Adrenal gland (tissue), 19 donors: Measurements from ENCODE around the gene KIFBP. TPM values are rescaled to one million over a fixed set of nuclear protein-coding genes. Genes with fewer than 3 reads are reported as not detected.
"Not testable (repeated sequence)": the region's sequence is repeated elsewhere in the genome, so short reads cannot be mapped to it uniquely, and the experiment has no call there.

Source experiments
- DNase-seq, 7 donors: peaks; one replicate each; pipeline ENCODE4 v3.0.0-alpha.2; 2019 to 2020
- H3K27ac ChIP-seq, 5 donors: fragments of 200-600 bp; sonication (generic) in 4 of 5; 1 replicate in 3 of 5; 2 replicates in 2 of 5; pipeline versions ENCODE4 v1.5.1 to v1.8.0; 2016 to 2020; ENCODE audit warnings: mild to moderate bottlenecking in 1 of 5
- H3K27me3 ChIP-seq: fragments of 200-600 bp; 2 replicates; pipeline ENCODE4 v1.8.0; 2021
- H3K36me3 ChIP-seq, 2 donors: fragments of 200-600 bp; replicated peaks in 1 of 2; 1 replicate in 1 of 2; 2 replicates in 1 of 2; pipeline versions ENCODE4 v1.5.1 to v1.8.0; 2018 to 2022
- H3K4me1 ChIP-seq, 2 donors: fragments of 200-600 bp; replicated peaks in 1 of 2; 1 replicate in 1 of 2; 2 replicates in 1 of 2; pipeline versions ENCODE4 v1.5.1 to v1.8.0; 2018 to 2021
- H3K4me3 ChIP-seq, 4 donors: fragments of 200-600 bp; sonication (generic) in 3 of 4; one replicate each; pipeline ENCODE4 v1.5.1; 2016 to 2018
- H3K9me3 ChIP-seq, 3 donors: fragments of 200-600 bp; sonication (generic) in 1 of 3; replicated peaks in 1 of 3; 1 replicate in 2 of 3; 2 replicates in 1 of 3; pipeline versions ENCODE4 v1.5.1 to v1.8.0; 2016 to 2021
- POLR2A ChIP-seq, 2 donors: fragments of 450-650 bp; IDR thresholded peaks; one replicate each; pipeline ENCODE4 v1.6.1; 2017; ENCODE audit warnings: antibody characterized with exemption in 2 of 2, mild to moderate bottlenecking in 2 of 2, moderate library complexity in 1 of 2
- WGBS, 4 donors: extraction: QIAGEN DNeasy Blood & Tissue Kit in 2 of 4; methylation state at CpG; one replicate each; pipeline versions ENCODE4 v1.1.5 to v1.1.7; 2013 to 2017; 5-methylcytosine and 5-hydroxymethylcytosine counted together
- intact Hi-C, 2 donors: fragments of 100-400 bp; cut with DNase I; formaldehyde crosslinking; loops; one replicate each; pipeline versions ENCODE4 v1.14.1 to v1.15.0; 2022 to 2023
- long read RNA-seq, 10 donors: library from polyadenylated mRNA in 3 of 10; unstranded in 2 of 10; stranded (forward) in 1 of 10; transcript quantifications; one replicate each; pipeline ENCODE4 v2.0.0 and lab custom pipeline, GENCODE V29; 2021 to 2026
- polyA plus RNA-seq, 3 donors: library from polyadenylated mRNA; stranded (reverse); fragments of 200-250 nt in 2 of 3; fragments of 350-450 nt in 1 of 3; fragmentation: Illumina TruSeq in 1 of 3; extraction: RNeasy Lipid Tissue Mini Kit (QIAGEN cat#74804) in 1 of 3; gene quantifications; one replicate each; pipeline ENCODE4 v1.2.3, GENCODE V29; 2013 to 2014
- total RNA-seq, 9 donors: library from RNA; depleted of rRNA in 4 of 9; stranded (reverse); fragments of >200 nt in 4 of 9; fragments of 120-200 nt in 1 of 9; fragmentation: NEBNext Ultra II Directional in 1 of 9; extraction: Animal tissue kit (Norgen Biotek cat#: 25700) in 1 of 9; gene quantifications; one replicate each; pipeline versions ENCODE4 v1.1.0 to v1.2.4, GENCODE V29; 2013 to 2023
- TF ChIP-seq, protein P1 (sequence below), 6 experiments: fragments of 450-650 bp in 4 of 6; fragments of 200-600 bp in 2 of 6; sonication (generic) in 1 of 6; IDR thresholded peaks; 1 replicate in 5 of 6; 2 replicates in 1 of 6; pipeline versions ENCODE4 v1.5.1 to v1.8.0; 2016 to 2021; ENCODE audit warnings: antibody characterized with exemption in 6 of 6, mild to moderate bottlenecking in 2 of 6, moderate library complexity in 1 of 6
- donor health status: healthy with polysubstance abuse.
- donor health status: Bipolar disorder and iron deficiency.
- donor health status: DM: yes; HTN: yes; CAD: no.
- donor health status: DM: no; HTN: no; CAD: no.
- donor health status: DM: no; HTN: no; CAD: no.
- donor health status: DM: yes; HTN: yes; CAD: no.

KIFBP gene, protein sequence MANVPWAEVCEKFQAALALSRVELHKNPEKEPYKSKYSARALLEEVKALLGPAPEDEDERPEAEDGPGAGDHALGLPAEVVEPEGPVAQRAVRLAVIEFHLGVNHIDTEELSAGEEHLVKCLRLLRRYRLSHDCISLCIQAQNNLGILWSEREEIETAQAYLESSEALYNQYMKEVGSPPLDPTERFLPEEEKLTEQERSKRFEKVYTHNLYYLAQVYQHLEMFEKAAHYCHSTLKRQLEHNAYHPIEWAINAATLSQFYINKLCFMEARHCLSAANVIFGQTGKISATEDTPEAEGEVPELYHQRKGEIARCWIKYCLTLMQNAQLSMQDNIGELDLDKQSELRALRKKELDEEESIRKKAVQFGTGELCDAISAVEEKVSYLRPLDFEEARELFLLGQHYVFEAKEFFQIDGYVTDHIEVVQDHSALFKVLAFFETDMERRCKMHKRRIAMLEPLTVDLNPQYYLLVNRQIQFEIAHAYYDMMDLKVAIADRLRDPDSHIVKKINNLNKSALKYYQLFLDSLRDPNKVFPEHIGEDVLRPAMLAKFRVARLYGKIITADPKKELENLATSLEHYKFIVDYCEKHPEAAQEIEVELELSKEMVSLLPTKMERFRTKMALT
- 10 to 100 TPM; 28.4 to 76.2 (median 42.7) TPM for total RNA-seq
- 10 to 100 TPM; 15.1 to 60.4 (median 16.2) TPM for polyA plus RNA-seq
- long read RNA-seq, donor 1, transcript KIF1BP-201 (7 exons, 2,544 nt) = major isoform, 18 of 18 reads
- long read RNA-seq, donor 1, partial matches to known transcripts = 0 of 18 reads
- long read RNA-seq, donor 1, other reads (novel, unspliced or antisense) = 0 of 18 reads
- long read RNA-seq, donor 2, transcript KIF1BP-201 (7 exons, 2,544 nt) = major isoform, 6 of 9 reads
- long read RNA-seq, donor 2, partial matches to known transcripts = 0 of 9 reads
- long read RNA-seq, donor 2, other reads (novel, unspliced or antisense) = 0 of 9 reads
- long read RNA-seq, donor 3, transcript KIF1BP-201 (7 exons, 2,544 nt) = major isoform, 12 of 14 reads
- long read RNA-seq, donor 3, partial matches to known transcripts = 0 of 14 reads
- long read RNA-seq, donor 3, other reads (novel, unspliced or antisense) = 0 of 14 reads
- long read RNA-seq, donor 4, transcript KIF1BP-201 (7 exons, 2,544 nt) = major isoform, 35 of 41 reads
- long read RNA-seq, donor 4, partial matches to known transcripts = 1 of 41 reads
- long read RNA-seq, donor 4, other reads (novel, unspliced or antisense) = 2 of 41 reads
- long read RNA-seq, donor 5, transcript KIF1BP-201 (7 exons, 2,544 nt) = major isoform, 87 of 90 reads
- long read RNA-seq, donor 5, partial matches to known transcripts = 0 of 90 reads
- long read RNA-seq, donor 5, other reads (novel, unspliced or antisense) = 0 of 90 reads
- long read RNA-seq, donor 6, transcript KIF1BP-201 (7 exons, 2,544 nt) = major isoform, 23 of 28 reads
- long read RNA-seq, donor 6, partial matches to known transcripts = 3 of 28 reads
- long read RNA-seq, donor 6, other reads (novel, unspliced or antisense) = 0 of 28 reads
- long read RNA-seq, donor 7, transcript KIF1BP-201 (7 exons, 2,544 nt) = major isoform, 9 of 10 reads
- long read RNA-seq, donor 7, partial matches to known transcripts = 0 of 10 reads
- long read RNA-seq, donor 7, other reads (novel, unspliced or antisense) = 0 of 10 reads
- long read RNA-seq, donor 8, transcript KIF1BP-201 (7 exons, 2,544 nt) = major isoform, 14 of 16 reads
- long read RNA-seq, donor 8, partial matches to known transcripts = 0 of 16 reads
- long read RNA-seq, donor 8, other reads (novel, unspliced or antisense) = 0 of 16 reads
- long read RNA-seq, donor 9, transcript KIF1BP-201 (7 exons, 2,544 nt) = major isoform, 10 of 11 reads
- long read RNA-seq, donor 9, partial matches to known transcripts = 0 of 11 reads
- long read RNA-seq, donor 9, other reads (novel, unspliced or antisense) = 0 of 11 reads
- long read RNA-seq, donor 10, transcript KIF1BP-201 (7 exons, 2,544 nt) = major isoform, 5 of 6 reads
- long read RNA-seq, donor 10, partial matches to known transcripts = 0 of 6 reads
- long read RNA-seq, donor 10, other reads (novel, unspliced or antisense) = 0 of 6 reads

DNA sequence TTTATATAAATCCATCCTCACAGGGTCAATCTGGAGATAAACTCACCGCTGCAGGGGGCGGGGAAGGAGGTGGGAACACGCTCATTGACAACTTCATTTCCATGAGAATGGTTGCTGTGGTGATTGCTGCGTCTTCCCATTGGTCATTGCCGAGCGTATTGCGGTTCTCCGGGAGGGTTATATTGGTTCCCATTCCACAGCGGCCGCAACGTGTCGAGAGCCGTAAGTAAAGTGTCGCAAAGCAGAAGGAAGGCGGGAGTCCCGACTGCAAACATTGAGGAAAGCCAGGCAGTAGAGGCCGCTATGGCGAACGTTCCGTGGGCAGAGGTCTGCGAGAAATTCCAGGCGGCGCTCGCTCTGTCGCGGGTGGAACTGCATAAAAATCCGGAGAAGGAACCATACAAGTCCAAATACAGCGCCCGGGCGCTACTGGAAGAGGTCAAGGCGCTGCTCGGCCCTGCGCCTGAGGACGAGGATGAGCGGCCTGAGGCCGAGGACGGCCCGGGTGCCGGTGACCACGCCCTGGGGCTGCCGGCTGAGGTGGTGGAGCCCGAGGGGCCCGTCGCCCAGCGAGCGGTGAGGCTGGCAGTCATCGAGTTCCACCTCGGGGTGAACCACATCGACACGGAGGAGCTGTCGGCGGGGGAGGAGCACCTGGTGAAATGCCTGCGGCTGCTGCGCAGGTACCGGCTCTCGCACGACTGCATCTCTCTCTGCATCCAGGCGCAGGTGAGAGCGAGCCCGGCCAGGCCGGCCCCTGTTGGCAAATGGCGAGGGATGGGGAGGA, at the start of gene KIFBP:
TSS of gene KIFBP (plus strand) at position 274 of the 787 bp plus-strand sequence. CDS start at position 304, 30 bp downstream.
- peaks cover 31 to 58% of the 10 kb centered on the region in 2 donors for H3K4me1 ChIP-seq
- H3K9me3 ChIP-seq = no peaks in the 10 kb centered on the region
- intact Hi-C loops = no loop called here
- H3K36me3 ChIP-seq = peaks cover 0 to 7% of the 10 kb centered on the region in 2 donors
- H3K27me3 ChIP-seq = no peaks in the 10 kb centered on the region
- peak within 1 kb of the TSS; percentile 67 to 90 (median 86) for H3K27ac ChIP-seq
- peak; percentile 93 to 99 (median 96) for DNase-seq
- 0 to 1% (median 0%) methylated on average over 23 to 62 of the region's 62 CpGs for WGBS, 4 donors
- peak within 1 kb of the TSS; percentile 58 to 74 (median 70) for H3K4me3 ChIP-seq
- TF ChIP-seq POLR2A (IDR thresholded peaks at IDR 0.05) = peak; percentile 90 to 97
- TF ChIP-seq, protein P1, sequence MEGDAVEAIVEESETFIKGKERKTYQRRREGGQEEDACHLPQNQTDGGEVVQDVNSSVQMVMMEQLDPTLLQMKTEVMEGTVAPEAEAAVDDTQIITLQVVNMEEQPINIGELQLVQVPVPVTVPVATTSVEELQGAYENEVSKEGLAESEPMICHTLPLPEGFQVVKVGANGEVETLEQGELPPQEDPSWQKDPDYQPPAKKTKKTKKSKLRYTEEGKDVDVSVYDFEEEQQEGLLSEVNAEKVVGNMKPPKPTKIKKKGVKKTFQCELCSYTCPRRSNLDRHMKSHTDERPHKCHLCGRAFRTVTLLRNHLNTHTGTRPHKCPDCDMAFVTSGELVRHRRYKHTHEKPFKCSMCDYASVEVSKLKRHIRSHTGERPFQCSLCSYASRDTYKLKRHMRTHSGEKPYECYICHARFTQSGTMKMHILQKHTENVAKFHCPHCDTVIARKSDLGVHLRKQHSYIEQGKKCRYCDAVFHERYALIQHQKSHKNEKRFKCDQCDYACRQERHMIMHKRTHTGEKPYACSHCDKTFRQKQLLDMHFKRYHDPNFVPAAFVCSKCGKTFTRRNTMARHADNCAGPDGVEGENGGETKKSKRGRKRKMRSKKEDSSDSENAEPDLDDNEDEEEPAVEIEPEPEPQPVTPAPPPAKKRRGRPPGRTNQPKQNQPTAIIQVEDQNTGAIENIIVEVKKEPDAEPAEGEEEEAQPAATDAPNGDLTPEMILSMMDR (IDR thresholded peaks at IDR 0.05) = peak in 4 of 6 experiments; percentile 23 to 48 (median 32)

DNA sequence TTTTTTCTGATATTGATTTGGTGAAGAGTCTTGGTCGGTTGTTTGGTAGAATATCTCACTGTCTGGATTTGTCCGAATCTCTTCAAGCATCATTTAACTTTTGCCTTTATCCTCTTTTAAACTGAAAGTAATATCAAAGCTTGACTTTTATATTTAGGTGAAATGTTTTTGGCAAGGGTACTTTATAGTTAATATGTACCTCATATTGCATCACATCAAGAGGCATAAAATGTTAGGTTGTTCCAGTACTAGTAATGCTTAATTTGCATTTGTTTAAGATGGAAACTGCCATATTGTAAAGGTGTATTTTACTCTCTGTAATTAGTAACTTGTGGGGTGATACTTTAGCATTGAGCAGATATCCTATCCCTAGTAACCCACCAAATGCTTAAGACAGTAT, 49.7 kb upstream of the KIFBP start:
- H3K27me3 ChIP-seq = no peaks in the 10 kb centered on the region
- no peak for DNase-seq
- no peaks in the 10 kb centered on the region for H3K4me1 ChIP-seq
- H3K36me3 ChIP-seq = peaks cover 0 to 61% of the 10 kb centered on the region in 2 donors
- intact Hi-C loops = no loop called here
- H3K4me3 ChIP-seq = no peak overlapping the region
- TF ChIP-seq, protein P1 (IDR thresholded peaks at IDR 0.05) = no peak
- no peak for TF ChIP-seq POLR2A (IDR thresholded peaks at IDR 0.05)
- no peak overlapping the region for H3K27ac ChIP-seq
- WGBS, 4 donors = 90 to 96% (median 94%) methylated on average over 2 of the region's 2 CpGs
- no peaks in the 10 kb centered on the region for H3K9me3 ChIP-seq

DNA sequence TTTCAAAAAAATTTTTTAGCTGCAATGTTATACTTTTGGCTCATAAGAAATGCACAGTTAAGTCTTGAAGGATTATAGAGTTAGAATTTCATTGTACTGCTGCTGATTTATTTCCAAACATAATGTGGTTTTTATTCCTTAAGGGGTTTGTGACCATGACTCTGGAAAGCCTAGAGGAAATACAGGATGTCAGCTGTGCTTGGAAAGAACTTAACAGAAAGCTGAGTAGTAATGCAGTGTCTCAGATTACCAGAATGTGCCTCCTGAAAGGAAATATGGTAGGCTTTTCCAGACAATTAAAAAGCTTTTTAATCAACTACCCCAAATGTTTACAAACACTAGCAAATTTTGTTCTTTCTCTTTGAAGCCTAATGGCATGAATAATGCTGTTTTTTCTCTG, 47.7 kb upstream of the KIFBP start:
- intact Hi-C loops, H3K27ac ChIP-seq, DNase-seq, H3K4me1 ChIP-seq, H3K27me3 ChIP-seq, H3K9me3 ChIP-seq, H3K4me3 ChIP-seq: not testable (repeated sequence)
- peaks cover 0 to 67% of the 10 kb centered on the region in 2 donors for H3K36me3 ChIP-seq
